GM12872 (cell line): ENCODE results near the gene HTR3B.

Source experiments
- TF ChIP-seq, protein P1 (sequence below): IDR thresholded peaks from 3 replicates; pipeline ENCODE4 v1.5.1; 2011; ENCODE audit warnings: low read depth, mild to moderate bottlenecking, low read length, moderate library complexity; ENCODE audit not compliant: insufficient read depth

HTR3B gene

DNA sequence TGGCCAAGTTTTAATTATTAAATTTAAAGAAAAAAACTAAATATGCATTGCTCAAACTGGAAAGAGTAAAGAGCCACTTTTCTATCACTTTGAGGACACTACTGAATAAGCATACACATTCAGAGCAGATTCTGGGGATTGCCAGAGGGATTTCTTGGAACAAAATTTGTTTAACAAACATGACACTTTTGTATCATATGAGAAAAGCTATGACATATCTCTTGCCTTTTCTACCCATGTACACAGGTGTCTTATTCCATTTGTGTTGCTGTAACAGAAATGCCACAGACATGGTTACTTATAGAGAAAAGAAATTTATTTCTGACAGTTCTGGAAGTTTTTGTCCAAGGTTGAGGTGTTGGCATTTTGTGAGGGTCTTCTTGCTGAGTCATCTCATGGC lies 15.7 kb upstream of the HTR3B start:
- TF ChIP-seq, protein P1, sequence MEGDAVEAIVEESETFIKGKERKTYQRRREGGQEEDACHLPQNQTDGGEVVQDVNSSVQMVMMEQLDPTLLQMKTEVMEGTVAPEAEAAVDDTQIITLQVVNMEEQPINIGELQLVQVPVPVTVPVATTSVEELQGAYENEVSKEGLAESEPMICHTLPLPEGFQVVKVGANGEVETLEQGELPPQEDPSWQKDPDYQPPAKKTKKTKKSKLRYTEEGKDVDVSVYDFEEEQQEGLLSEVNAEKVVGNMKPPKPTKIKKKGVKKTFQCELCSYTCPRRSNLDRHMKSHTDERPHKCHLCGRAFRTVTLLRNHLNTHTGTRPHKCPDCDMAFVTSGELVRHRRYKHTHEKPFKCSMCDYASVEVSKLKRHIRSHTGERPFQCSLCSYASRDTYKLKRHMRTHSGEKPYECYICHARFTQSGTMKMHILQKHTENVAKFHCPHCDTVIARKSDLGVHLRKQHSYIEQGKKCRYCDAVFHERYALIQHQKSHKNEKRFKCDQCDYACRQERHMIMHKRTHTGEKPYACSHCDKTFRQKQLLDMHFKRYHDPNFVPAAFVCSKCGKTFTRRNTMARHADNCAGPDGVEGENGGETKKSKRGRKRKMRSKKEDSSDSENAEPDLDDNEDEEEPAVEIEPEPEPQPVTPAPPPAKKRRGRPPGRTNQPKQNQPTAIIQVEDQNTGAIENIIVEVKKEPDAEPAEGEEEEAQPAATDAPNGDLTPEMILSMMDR, result no peak

DNA sequence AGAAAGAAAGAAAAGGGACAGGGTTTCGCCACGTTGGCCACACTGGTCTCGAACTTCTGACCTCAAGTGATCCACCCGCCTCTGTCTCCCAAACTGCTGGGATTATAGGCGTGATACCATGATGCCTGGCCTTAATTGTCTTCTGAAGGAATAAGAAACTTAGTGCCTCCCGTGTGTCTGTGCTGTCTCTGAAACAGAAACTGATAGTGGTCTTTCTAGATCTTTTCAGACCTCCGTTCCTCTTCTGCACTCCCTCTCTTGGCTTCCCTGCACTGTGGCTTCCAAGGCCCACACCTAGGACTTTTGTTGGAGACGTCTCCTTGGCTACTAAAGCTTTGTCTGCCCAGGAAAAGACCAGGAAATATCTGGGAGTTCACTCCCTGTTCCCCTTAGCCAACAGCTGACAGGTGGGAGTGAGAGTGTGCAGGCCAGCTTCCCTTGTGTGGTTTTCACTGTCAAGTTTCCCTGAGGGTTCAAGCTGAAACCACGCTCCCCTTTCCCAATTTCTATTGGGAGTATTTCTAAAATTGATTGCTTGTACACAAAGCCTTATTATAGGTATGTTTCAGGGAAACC lies 10.1 kb upstream of the HTR3B start:
- TF ChIP-seq, protein P1, result no peak

DNA sequence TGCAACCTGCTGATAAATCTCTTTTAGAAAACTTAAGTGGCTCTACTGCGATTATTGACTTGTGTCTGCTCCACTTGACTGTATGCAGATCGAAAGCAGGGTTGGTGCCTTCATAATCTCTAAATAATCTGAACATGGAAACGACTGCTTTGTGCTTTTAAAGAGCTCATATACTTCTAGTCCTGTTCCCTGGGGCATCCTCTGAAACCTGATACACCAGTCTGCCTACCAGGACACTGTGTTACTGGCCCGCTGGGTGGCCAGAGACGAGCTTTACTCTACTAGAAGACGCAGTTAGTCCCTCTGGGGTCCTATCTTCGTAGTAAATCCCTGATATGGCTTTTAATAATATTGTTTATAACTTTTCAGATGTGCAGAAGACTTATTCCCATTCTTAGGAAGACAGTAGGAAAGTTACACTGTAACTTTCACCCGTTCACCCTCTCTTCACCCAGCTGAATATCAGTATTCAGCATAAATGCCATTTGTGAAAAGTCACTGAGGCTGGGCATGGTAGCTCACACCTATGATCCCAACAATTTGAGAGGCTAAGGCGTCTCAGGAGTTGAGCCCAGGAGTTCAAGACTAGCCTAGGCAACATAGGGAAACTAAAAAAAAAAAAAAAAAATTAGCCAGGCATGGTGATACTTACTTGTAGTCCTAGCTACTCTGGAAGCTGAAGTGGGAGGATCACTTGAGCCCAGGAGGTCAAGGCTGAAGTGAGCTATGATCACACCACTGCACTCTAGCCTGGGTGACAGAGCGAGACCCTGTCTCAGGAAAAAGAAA lies 9.0 kb upstream of the HTR3B start:
- TF ChIP-seq, protein P1, result no peak

DNA sequence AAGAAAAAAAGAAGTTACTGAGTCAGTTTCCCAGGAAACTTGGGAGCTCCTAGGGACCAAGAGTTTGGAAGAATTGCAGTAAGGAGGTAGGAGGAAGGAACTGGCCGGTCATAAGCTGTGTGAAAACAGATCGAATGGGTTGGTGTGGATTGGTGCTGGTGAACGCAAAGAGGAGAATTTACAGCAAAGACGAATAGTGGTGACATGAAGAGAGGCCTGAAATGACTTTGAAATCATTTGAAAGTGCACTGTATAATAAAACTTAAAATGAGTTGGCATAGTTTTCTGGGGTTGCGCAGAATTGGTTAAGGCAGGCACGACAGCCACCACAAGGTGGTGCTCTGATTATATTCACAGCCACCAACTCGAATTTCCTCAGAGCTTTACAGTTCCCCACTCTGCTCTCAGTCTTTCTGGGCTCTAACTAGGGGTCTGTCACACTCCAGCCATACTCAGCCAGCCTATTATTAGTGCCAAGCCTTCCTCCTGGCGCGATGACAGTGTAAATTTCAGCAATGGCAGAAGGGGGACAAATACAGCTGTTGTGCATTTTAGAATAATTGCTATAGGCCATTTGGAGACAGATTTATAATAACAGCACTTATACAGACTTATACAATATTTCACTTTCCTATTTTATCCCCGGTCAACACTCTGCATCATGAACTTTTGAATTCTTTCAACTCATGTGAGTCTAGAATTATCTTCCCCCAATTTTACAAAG lies 8.3 kb upstream of the HTR3B start:
- TF ChIP-seq, protein P1, result peak; percentile 83

DNA sequence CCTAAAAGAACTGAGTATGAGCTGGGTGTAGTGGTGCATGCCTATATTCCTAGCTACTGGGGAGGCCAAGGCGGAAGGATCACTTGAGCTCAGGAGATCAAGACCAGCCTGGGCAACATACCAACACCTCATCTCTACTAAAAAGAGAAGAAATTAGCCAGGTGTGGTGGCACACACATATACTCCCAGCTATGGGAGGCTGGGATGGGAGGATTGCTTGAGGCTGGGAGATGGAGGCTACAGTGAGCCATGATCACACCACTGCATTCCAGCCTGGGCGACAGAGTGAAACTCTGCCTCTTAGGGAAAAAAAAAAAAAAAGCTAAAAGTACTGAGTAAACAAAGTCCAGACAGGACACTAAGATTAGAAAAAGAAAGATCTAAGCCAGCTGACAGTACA lies 3.5 kb upstream of the HTR3B start:
- TF ChIP-seq, protein P1, result no peak

DNA sequence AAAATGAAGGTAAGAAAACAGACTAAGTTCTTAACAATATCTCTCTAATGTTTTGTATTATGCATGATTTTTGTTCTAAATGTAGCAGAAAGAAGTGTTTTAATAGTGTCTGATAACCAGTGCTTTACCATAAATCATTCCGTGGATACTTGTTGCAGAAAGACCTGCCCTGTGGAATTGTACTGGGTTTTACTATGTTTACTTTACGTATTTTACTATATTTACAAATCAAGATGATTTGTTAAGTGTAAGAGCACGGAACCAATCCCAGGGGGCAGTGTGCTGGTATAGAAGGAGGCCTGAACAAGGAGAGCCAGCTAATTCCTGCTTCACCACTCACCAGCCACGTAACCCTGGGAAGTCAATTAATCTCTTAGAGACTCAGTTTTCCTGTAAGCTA lies 1.4 kb downstream of the HTR3B start:
- TF ChIP-seq, protein P1, result no peak

DNA sequence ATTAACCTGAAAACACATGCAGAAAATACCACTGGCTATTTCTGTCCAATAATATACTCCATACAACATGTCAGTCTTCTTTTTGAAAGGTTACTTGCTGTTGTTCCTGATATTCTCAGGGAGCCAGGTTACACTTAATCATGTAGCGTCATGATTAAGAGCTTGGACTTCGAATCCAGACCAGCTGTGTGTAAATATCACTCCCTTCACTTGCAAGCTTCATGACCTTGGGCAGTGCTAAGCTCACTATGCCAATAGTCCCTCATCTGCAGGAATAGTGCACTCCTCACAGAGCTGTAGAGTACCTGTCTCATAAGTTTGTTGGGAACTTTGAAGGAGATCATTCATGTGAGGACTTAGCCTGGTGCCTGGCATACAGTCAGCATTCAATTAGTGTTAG lies 1.9 kb downstream of the HTR3B start:
- TF ChIP-seq, protein P1, result no peak
